ENCODE measurements around the gene EVC2. TPM values are rescaled to one million over a fixed set of nuclear protein-coding genes. Genes with fewer than 3 reads are reported as not detected.

EVC2 gene
- polyA plus RNA-seq, 1 donor (not counting 4 experiments of a cell fraction or from before 2014, with no cell fraction given): 1.7 TPM

DNA sequence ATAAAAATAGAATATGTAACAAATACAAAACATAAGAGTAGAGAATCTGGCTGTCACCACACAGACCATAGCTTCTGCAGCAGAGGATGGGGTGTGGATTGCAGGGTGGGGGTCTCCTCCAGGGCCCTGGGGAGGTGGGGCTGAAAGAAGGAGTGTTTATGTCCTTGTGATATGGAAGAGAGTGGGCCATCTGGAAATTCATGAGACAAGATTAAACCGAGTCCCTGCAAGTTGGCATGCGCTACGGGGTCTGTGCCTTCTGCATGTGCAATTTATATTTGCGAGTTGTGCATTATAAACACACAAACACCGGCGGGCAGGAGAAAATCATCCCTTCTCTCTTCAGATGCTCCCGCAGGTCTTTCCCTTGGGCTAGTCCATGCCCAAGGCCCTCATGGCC is 145.9 kb downstream of the EVC2 start:
- Histone ChIP-seq H3K4me2 (ENCODE audit: control insufficient read depth, extremely low read depth, insufficient read depth, low read depth, low read length) (no peak overlapping the region), H3K4me3 (ENCODE audit: control insufficient read depth in 2 of 3, extremely low read depth in 1 of 3, insufficient read depth in 2 of 3, low read depth in 1 of 3, low read length in 3 of 3) (no peak overlapping the region), H3K4me1 (ENCODE audit: control insufficient read depth, extremely low read depth, insufficient read depth, low read length) (no peaks in the 10 kb centered on the region), H3K36me3 (ENCODE audit: control insufficient read depth in 2 of 2, extremely low read depth in 1 of 2, insufficient read depth in 2 of 2, low read length in 2 of 2) (peaks cover 7 to 11% of the 10 kb centered on the region in 2 experiments), H3K9me1 (ENCODE audit: control insufficient read depth, extremely low read depth, insufficient read depth, low read length) (no peaks in the 10 kb centered on the region), H3K9me3 (ENCODE audit: control insufficient read depth, low read depth, low read length) (no peaks in the 10 kb centered on the region), H3K9ac (ENCODE audit: control insufficient read depth, extremely low read depth, insufficient read depth, low read length) (no peak overlapping the region), H4K20me1 (ENCODE audit: control insufficient read depth, extremely low read depth, insufficient read depth, low read length) (no peaks in the 10 kb centered on the region), H3K79me2 (ENCODE audit: control insufficient read depth, insufficient read depth, low read length) (no peaks in the 10 kb centered on the region), H3K27me3 (ENCODE audit: control insufficient read depth, extremely low read depth, insufficient read depth, low read length) (no peaks in the 10 kb centered on the region), H2AFZ (ENCODE audit: control insufficient read depth, low read length) (no peak overlapping the region), H3K27ac (ENCODE audit: control insufficient read depth, insufficient read depth, low read length) (no peak overlapping the region)
- FAIRE-seq: no peak
- no peak for DNase-seq (ENCODE audit: low read depth, low spot score)
- dilution Hi-C loops (cut with MboI; ENCODE audit: extremely low pct_ligation_motif_present, low sequenced_read_pairs): no loop called here
- no peak for TF ChIP-seq EZH2 (IDR thresholded peaks at IDR 0.05; ENCODE audit: low read length)
- TF ChIP-seq, protein P1, sequence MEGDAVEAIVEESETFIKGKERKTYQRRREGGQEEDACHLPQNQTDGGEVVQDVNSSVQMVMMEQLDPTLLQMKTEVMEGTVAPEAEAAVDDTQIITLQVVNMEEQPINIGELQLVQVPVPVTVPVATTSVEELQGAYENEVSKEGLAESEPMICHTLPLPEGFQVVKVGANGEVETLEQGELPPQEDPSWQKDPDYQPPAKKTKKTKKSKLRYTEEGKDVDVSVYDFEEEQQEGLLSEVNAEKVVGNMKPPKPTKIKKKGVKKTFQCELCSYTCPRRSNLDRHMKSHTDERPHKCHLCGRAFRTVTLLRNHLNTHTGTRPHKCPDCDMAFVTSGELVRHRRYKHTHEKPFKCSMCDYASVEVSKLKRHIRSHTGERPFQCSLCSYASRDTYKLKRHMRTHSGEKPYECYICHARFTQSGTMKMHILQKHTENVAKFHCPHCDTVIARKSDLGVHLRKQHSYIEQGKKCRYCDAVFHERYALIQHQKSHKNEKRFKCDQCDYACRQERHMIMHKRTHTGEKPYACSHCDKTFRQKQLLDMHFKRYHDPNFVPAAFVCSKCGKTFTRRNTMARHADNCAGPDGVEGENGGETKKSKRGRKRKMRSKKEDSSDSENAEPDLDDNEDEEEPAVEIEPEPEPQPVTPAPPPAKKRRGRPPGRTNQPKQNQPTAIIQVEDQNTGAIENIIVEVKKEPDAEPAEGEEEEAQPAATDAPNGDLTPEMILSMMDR (optimal IDR thresholded peaks at IDR 0.05 in 1 of 3, IDR thresholded peaks at IDR 0.05 in 1 of 3, conservative IDR thresholded peaks at IDR 0.05 in 1 of 3; ENCODE audit: extremely low read depth in 1 of 3, insufficient read depth in 2 of 3, low read length in 3 of 3): no peak

DNA sequence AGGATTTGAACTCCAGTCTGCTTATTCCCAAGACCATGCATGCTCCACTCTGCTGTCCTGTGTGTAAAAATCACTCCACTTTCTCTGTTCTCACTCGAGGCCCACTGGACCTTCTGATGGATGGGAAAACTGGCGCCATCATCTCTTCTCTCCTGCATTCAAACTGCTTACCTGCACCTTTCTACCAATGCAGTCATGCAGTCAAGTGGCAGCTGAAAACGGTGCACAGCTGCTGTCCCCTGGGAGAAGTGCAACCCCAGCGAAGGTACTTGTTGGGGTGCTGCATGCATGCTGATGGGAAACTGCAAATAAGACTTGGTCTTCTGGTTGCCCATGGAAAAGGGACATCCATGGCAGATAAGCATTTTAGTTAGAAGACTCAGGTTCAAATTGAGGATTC is 147.1 kb downstream of the EVC2 start:
- DNase-seq (ENCODE audit: low read depth, low spot score): no peak
- FAIRE-seq: no peak
- H3K9me1 ChIP-seq (ENCODE audit: control insufficient read depth, extremely low read depth, insufficient read depth, low read length): no peaks in the 10 kb centered on the region
- dilution Hi-C loops (cut with MboI; ENCODE audit: extremely low pct_ligation_motif_present, low sequenced_read_pairs): no loop called here
- no peak overlapping the region for H3K4me2 ChIP-seq (ENCODE audit: control insufficient read depth, extremely low read depth, insufficient read depth, low read depth, low read length)
- H4K20me1 ChIP-seq (ENCODE audit: control insufficient read depth, extremely low read depth, insufficient read depth, low read length): no peaks in the 10 kb centered on the region
- no peaks in the 10 kb centered on the region for H3K9me3 ChIP-seq (ENCODE audit: control insufficient read depth, low read depth, low read length)
- H3K4me1 ChIP-seq (ENCODE audit: control insufficient read depth, extremely low read depth, insufficient read depth, low read length): no peaks in the 10 kb centered on the region
- H3K9ac ChIP-seq (ENCODE audit: control insufficient read depth, extremely low read depth, insufficient read depth, low read length): no peak overlapping the region
- no peak overlapping the region for H3K27ac ChIP-seq (ENCODE audit: control insufficient read depth, insufficient read depth, low read length)
- no peaks in the 10 kb centered on the region for H3K79me2 ChIP-seq (ENCODE audit: control insufficient read depth, insufficient read depth, low read length)
- H3K4me3 ChIP-seq (ENCODE audit: control insufficient read depth in 2 of 3, extremely low read depth in 1 of 3, insufficient read depth in 2 of 3, low read depth in 1 of 3, low read length in 3 of 3): no peak overlapping the region
- TF ChIP-seq, protein P1 (optimal IDR thresholded peaks at IDR 0.05 in 1 of 3, IDR thresholded peaks at IDR 0.05 in 1 of 3, conservative IDR thresholded peaks at IDR 0.05 in 1 of 3; ENCODE audit: extremely low read depth in 1 of 3, insufficient read depth in 2 of 3, low read length in 3 of 3): no peak
- no peak for TF ChIP-seq EZH2 (IDR thresholded peaks at IDR 0.05; ENCODE audit: low read length)
- H3K36me3 ChIP-seq (ENCODE audit: control insufficient read depth in 2 of 2, extremely low read depth in 1 of 2, insufficient read depth in 2 of 2, low read length in 2 of 2): peaks cover 7 to 11% of the 10 kb centered on the region in 2 experiments
- no peak overlapping the region for H2AFZ ChIP-seq (ENCODE audit: control insufficient read depth, low read length)
- no peaks in the 10 kb centered on the region for H3K27me3 ChIP-seq (ENCODE audit: control insufficient read depth, extremely low read depth, insufficient read depth, low read length)
